ENCODE data around the gene TNFRSF19.
A peak's percentile ranks its signal among the peaks of the same experiment; 100 is the strongest.

Gene TNFRSF19

DNA sequence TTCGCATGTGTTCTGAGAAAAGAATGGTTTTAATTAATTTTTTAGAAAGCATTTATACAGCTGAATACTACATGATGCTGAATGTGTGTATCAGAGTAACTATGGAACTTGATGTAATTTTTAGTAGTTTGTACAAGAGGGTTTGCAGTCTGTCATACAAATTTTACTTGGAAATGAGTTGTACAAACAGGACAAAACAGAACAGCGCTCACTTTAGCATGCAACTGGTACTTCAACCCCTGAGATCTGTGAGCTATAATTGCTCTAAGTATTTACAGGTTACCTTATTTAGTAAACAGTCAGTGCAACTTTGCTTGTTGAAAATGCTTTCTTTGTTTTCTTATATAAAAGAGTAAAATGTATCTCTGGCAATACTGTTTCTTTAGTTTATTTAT lies 706 bp downstream of the TNFRSF19 start:
- peak overlapping the region; percentile 47 for H3K4me3 ChIP-seq (ENCODE audit: low read depth, low read length)
- TF ChIP-seq, protein P1, sequence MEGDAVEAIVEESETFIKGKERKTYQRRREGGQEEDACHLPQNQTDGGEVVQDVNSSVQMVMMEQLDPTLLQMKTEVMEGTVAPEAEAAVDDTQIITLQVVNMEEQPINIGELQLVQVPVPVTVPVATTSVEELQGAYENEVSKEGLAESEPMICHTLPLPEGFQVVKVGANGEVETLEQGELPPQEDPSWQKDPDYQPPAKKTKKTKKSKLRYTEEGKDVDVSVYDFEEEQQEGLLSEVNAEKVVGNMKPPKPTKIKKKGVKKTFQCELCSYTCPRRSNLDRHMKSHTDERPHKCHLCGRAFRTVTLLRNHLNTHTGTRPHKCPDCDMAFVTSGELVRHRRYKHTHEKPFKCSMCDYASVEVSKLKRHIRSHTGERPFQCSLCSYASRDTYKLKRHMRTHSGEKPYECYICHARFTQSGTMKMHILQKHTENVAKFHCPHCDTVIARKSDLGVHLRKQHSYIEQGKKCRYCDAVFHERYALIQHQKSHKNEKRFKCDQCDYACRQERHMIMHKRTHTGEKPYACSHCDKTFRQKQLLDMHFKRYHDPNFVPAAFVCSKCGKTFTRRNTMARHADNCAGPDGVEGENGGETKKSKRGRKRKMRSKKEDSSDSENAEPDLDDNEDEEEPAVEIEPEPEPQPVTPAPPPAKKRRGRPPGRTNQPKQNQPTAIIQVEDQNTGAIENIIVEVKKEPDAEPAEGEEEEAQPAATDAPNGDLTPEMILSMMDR (IDR thresholded peaks at IDR 0.05; ENCODE audit: low read depth, low read length), result no peak

DNA sequence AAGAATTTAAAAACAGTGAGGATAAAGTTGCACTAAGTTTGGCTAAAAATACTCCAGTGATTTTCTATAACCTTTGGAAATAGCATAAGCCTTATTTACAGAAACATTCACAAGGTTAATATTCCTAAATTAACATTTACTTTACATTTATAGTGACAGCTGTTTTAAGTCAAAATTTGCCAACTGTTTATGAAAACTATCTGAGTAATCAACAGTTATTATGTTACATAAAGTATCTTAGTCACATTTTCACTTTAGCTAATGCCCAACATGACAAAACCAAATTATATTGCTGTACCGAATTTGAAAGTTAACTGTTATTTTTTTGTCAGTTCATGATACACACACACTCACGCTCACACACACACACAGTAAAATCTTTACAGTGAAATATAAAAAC lies 1.2 kb downstream of the TNFRSF19 start:
- peak overlapping the region; percentile 47 for H3K4me3 ChIP-seq (ENCODE audit: low read depth, low read length)
- TF ChIP-seq, protein P1 (IDR thresholded peaks at IDR 0.05; ENCODE audit: low read depth, low read length), result no peak

DNA sequence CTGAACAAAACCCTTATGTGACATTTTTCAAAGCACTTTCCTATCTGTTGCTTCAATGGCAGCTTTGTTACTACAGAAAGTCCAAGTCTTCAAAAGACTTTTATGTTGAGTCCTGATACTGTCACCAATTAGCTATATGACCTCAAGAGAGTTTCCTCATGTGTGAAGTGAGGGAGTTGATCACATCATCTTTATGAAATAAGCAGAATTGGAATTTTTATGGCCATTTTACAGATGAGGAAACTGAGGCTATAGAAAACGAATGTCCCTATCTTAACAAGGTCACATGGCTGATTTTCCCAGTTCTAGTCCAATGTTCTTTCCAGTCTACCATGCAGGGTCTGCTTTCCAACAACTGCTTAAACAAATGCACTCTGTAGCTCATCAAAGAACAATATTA lies 2.6 kb downstream of the TNFRSF19 start:
- H3K4me3 ChIP-seq (ENCODE audit: low read depth, low read length), result no peak overlapping the region
- TF ChIP-seq, protein P1 (IDR thresholded peaks at IDR 0.05; ENCODE audit: low read depth, low read length), result no peak

DNA sequence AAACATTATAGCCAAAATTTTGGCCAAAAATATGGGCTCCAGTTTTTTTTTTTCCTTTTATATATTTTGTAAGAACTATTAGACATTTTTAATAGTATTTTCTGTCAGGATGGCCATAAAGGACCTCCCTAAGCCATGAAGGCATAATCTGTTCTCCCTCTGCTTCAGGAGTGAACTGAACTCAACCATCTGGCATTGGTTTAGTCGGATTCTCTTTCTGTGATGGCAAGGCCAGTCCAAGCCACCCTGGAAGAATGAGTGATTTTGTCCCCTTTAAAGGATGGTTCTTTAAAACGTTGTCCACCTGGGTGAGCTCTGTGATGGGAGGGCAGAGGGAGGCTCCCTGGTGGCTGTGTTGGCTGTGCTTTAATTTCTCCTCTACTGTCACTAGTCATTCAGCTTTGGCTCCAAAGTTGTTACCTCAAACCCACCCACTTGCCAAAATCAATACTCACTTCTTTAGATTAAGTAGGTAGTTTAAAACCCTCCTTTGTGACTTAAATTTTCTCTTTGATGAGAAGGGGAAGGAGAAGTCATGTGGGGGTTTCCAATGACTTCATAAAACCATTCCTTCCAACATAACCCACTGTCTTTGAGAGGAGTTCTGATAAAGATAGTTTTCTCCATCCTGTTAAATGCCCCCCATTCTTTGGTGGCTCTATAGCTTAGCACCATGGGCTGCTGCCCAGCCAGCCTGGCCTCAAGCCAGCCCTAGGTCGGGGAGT lies 4.4 kb downstream of the TNFRSF19 start:
- TF ChIP-seq, protein P1 (IDR thresholded peaks at IDR 0.05; ENCODE audit: low read depth, low read length), result no peak
- no peak overlapping the region for H3K4me3 ChIP-seq (ENCODE audit: low read depth, low read length)

DNA sequence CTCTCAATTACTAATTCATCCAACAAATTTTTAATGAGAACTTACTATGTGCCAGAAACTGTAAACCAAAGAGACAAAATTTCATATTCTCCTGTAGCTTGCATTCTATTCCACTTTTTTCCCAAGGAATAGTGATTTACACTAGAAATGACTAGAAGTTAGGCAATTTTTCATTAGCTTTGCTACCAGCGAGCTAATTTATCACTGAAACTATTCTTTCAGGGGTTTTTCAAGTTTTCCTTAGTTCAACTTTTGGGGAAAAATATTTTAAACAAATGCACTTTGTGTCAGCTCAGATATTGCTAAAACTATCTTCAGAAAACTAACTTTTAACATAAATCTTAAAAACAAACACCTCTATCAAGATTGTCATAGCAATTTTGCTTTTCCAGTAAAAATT lies 5.4 kb downstream of the TNFRSF19 start:
- H3K4me3 ChIP-seq (ENCODE audit: low read depth, low read length), result no peak overlapping the region
- TF ChIP-seq, protein P1 (IDR thresholded peaks at IDR 0.05; ENCODE audit: low read depth, low read length), result no peak

DNA sequence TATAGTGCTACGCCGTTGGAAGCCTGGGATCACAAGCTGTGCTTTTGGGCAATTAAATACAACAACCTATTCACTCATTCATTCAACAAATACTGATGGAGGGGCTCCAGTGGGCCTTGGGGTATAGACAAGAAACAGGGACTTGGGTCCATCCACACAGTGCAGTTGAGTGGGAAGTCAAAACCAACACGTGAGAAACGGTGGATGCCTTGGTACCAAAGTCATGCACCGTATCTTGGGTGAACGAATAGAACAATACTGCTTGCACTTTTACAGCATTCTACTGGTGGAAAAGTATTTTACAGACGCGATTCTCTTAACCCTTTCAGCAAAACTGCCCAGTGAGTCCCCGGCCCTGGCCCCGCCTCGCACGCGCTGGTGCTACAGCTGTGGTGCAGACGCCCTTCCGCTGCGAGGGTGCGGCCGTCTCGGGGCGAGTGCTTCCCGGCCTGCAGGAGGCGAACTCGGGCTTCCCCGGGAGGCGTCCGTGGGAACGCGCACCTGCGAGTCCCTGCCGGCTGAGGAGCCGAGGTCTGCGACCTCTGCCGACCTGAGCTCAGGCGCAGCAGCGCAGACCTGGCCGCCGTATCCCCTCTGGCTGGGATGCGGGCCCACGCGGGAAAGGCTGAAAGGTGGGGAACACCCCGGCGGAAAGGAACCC lies 8.3 kb downstream of the TNFRSF19 start:
- TF ChIP-seq, protein P1 (IDR thresholded peaks at IDR 0.05; ENCODE audit: low read depth, low read length), result peak; percentile 60
- peak overlapping the region; percentile 87 for H3K4me3 ChIP-seq (ENCODE audit: low read depth, low read length)

Measured in WI38 (cell line).